Sigmoid colon (tissue), 4 donors: ENCODE data around the gene NFIA.

Experiments
- CTCF ChIP-seq, 4 experiments: fragments of 450-650 bp in 3 of 4; fragments of 200-600 bp in 1 of 4; IDR thresholded peaks; one replicate each; pipeline ENCODE4 v1.5.1; 2016 to 2019; ENCODE audit warnings: antibody characterized with exemption in 4 of 4, mild to moderate bottlenecking in 3 of 4, moderate library complexity in 2 of 4
- EP300 ChIP-seq, 4 donors: sonication (generic); formaldehyde crosslinking; IDR thresholded peaks; one replicate each; pipeline ENCODE4 v1.6.1; 2017; ENCODE audit warnings: antibody characterized with exemption in 4 of 4
- POLR2A ChIP-seq, 2 donors: fragments of 450-650 bp; IDR thresholded peaks; one replicate each; pipeline ENCODE4 v1.6.1; 2016; ENCODE audit warnings: antibody characterized with exemption in 2 of 2, mild to moderate bottlenecking in 2 of 2, moderate library complexity in 2 of 2
- POLR2AphosphoS5 ChIP-seq, 4 donors: sonication (generic); formaldehyde crosslinking; IDR thresholded peaks; one replicate each; pipeline ENCODE4 v1.6.1; 2017; ENCODE audit warnings: antibody characterized with exemption in 4 of 4

GRCh38 chr1:61361931-61362330 lies 279.6 kb downstream of the NFIA start:
- no peak for TF ChIP-seq POLR2A (IDR thresholded peaks at IDR 0.05)
- TF ChIP-seq CTCF (IDR thresholded peaks at IDR 0.05), result no peak
- no peak for TF ChIP-seq POLR2AphosphoS5 (IDR thresholded peaks at IDR 0.05)
- TF ChIP-seq EP300 (IDR thresholded peaks at IDR 0.05), result no peak
